WTC11 (cell line): ENCODE results near the gene NCBP3. TPM values are rescaled to one million over a fixed set of nuclear protein-coding genes. Genes with fewer than 3 reads are reported as not detected.
A peak's percentile ranks its signal among the peaks of the same experiment; 100 is the strongest.

Experiments
- ATAC-seq: fragments of 200-7000 bp; cut with Tn5 transposase; 2 replicates; pipeline ENCODE4 v1.10.0; 2021; ENCODE audit warnings: mild to moderate bottlenecking, moderate library complexity
- CTCF ChIA-PET: fragments of 300-600 bp; sonication (Branson Sonifier 250); formaldehyde crosslinking; loops from one replicate; lab custom pipeline; 2021; ENCODE audit warnings: antibody characterized with exemption; lab: Charles Lee
- POLR2A ChIA-PET: fragments of 350-600 bp; sonication (Branson Sonifier 250); formaldehyde crosslinking; loops from one replicate; lab custom pipeline; 2021; ENCODE audit warnings: antibody characterized with exemption; lab: Charles Lee
- DNase-seq: peaks from one replicate; pipeline ENCODE4 v3.0.0; 2021; ENCODE audit warnings: low spot score
- H3K27ac Mint-ChIP-seq: 2 replicates; pipeline ENCODE4 v1.8.0; 2021; ENCODE audit warnings: mixed read lengths
- H3K27me3 Mint-ChIP-seq: 2 replicates; pipeline ENCODE4 v1.8.0; 2021; ENCODE audit warnings: low read depth, mild to moderate bottlenecking, moderate library complexity, mixed read lengths
- H3K36me3 Mint-ChIP-seq: 2 replicates; pipeline ENCODE4 v1.8.0; 2021; ENCODE audit warnings: mixed read lengths
- H3K4me1 Mint-ChIP-seq: 2 replicates; pipeline ENCODE4 v1.8.0; 2022; ENCODE audit warnings: mixed read lengths
- H3K4me3 Mint-ChIP-seq: 2 replicates; pipeline ENCODE4 v1.8.0; 2021; ENCODE audit warnings: mild to moderate bottlenecking, moderate library complexity, mixed read lengths
- H3K9me3 Mint-ChIP-seq: 2 replicates; pipeline ENCODE4 v1.8.0; 2021; ENCODE audit warnings: mixed read lengths
- CREB1 ChIP-seq: sonication (generic); formaldehyde crosslinking; IDR thresholded peaks from 2 replicates; pipeline ENCODE4 v1.8.0; 2023; ENCODE audit warnings: mild to moderate bottlenecking, missing genetic modification reagents
- ETV6 ChIP-seq: sonication (generic); formaldehyde crosslinking; IDR thresholded peaks from 2 replicates; pipeline ENCODE4 v1.8.1; 2022; ENCODE audit warnings: mild to moderate bottlenecking, missing genetic modification reagents
- FOXJ3 ChIP-seq: sonication (generic); formaldehyde crosslinking; IDR thresholded peaks from 2 replicates; pipeline ENCODE4 v1.9.0; 2021; ENCODE audit warnings: missing genetic modification reagents, mild to moderate bottlenecking, borderline replicate concordance
- NFYB ChIP-seq: sonication (generic); formaldehyde crosslinking; conservative IDR thresholded peaks from 2 replicates; pipeline ENCODE4 v1.8.0; 2022; ENCODE audit warnings: low read depth, missing genetic modification reagents
- SOX15 ChIP-seq: fragments of 250-450 bp; sonication (Bioruptor Pico); IDR thresholded peaks from 2 replicates; pipeline ENCODE4 v1.9.0; 2021; ENCODE audit warnings: mild to moderate bottlenecking
- ZBTB21 ChIP-seq: sonication (generic); formaldehyde crosslinking; IDR thresholded peaks from 2 replicates; pipeline ENCODE4 v1.8.1; 2023; ENCODE audit warnings: mild to moderate bottlenecking, missing genetic modification reagents, borderline replicate concordance
- ZNF138 ChIP-seq: sonication (generic); formaldehyde crosslinking; conservative IDR thresholded peaks from 2 replicates; pipeline ENCODE4 v1.8.1; 2022; ENCODE audit warnings: mild to moderate bottlenecking, moderate library complexity, missing genetic modification reagents
- ZNF232 ChIP-seq: sonication (generic); formaldehyde crosslinking; IDR thresholded peaks from 2 replicates; pipeline ENCODE4 v1.8.0; 2022; ENCODE audit warnings: mild to moderate bottlenecking, missing genetic modification reagents
- ZNF317 ChIP-seq: sonication (generic); formaldehyde crosslinking; IDR thresholded peaks from 2 replicates; pipeline ENCODE4 v1.8.1; 2023; ENCODE audit warnings: low read depth, mild to moderate bottlenecking, moderate library complexity, missing genetic modification reagents, borderline replicate concordance
- total RNA-seq: library from RNA; stranded (reverse); gene quantifications from 3 replicates; pipeline ENCODE4 v1.2.3, GENCODE V29; 2021
- TF ChIP-seq, protein P1 (sequence below): sonication (generic); formaldehyde crosslinking; IDR thresholded peaks from 2 replicates; pipeline ENCODE4 v1.8.0; 2023; ENCODE audit warnings: missing genetic modification reagents, mild to moderate bottlenecking, borderline replicate concordance
- TF ChIP-seq, protein P2 (sequence below): fragments of 250-450 bp; sonication (Bioruptor Pico); IDR thresholded peaks from 2 replicates; pipeline ENCODE4 v2.1.2; 2022; ENCODE audit warnings: mild to moderate bottlenecking, moderate library complexity
- TF ChIP-seq, protein P3 (sequence below): sonication (generic); formaldehyde crosslinking; IDR thresholded peaks from 2 replicates; pipeline ENCODE4 v1.8.1; 2023; ENCODE audit warnings: mild to moderate bottlenecking, moderate library complexity, missing genetic modification reagents
- TF ChIP-seq, protein P4 (sequence below): fragments of 250-450 bp; sonication (Bioruptor Pico); conservative IDR thresholded peaks from 2 replicates; pipeline ENCODE4 v1.9.0; 2021; ENCODE audit warnings: mild to moderate bottlenecking
- TF ChIP-seq, protein P5 (sequence below): fragments of 250-450 bp; sonication (Bioruptor Pico); IDR thresholded peaks from 2 replicates; pipeline ENCODE4 v1.9.0; 2021; ENCODE audit warnings: moderate library complexity, mild to moderate bottlenecking, inconsistent platforms, borderline replicate concordance
- TF ChIP-seq, protein P6 (sequence below): sonication (generic); formaldehyde crosslinking; IDR thresholded peaks from 2 replicates; pipeline ENCODE4 v1.8.1; 2022; ENCODE audit warnings: mild to moderate bottlenecking, moderate library complexity, missing genetic modification reagents
- TF ChIP-seq, protein P7 (sequence below): sonication (generic); formaldehyde crosslinking; IDR thresholded peaks from 2 replicates; pipeline ENCODE4 v1.8.0; 2022; ENCODE audit warnings: missing genetic modification reagents
- TF ChIP-seq, protein P8 (sequence below): sonication (generic); formaldehyde crosslinking; IDR thresholded peaks from 2 replicates; pipeline ENCODE4 v1.8.1; 2023; ENCODE audit warnings: mild to moderate bottlenecking, missing genetic modification reagents

Gene NCBP3
- total RNA-seq, 1 experiment from 2014 or later: 48.7 TPM

DNA sequence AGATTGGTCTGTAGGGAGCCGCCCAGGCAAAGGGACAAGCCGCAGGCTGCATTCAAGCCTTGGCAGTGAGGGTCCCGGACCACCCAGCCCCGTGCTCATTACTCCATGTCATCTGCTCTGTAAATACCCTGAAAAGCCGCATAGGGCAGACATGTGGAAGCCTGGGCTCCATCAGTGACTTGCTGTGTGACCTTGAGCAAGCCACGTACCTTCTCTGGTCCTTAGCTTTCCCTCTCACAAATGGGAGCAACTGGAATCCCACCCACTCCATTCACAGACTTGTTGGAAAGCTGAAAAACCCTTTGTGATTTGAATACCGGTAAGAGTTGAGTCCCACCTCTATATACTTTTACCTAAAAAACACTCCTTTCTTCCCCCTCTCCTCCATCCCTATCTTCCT is 34.9 kb upstream of the NCBP3 start (continued):
- TF ChIP-seq, protein P1, sequence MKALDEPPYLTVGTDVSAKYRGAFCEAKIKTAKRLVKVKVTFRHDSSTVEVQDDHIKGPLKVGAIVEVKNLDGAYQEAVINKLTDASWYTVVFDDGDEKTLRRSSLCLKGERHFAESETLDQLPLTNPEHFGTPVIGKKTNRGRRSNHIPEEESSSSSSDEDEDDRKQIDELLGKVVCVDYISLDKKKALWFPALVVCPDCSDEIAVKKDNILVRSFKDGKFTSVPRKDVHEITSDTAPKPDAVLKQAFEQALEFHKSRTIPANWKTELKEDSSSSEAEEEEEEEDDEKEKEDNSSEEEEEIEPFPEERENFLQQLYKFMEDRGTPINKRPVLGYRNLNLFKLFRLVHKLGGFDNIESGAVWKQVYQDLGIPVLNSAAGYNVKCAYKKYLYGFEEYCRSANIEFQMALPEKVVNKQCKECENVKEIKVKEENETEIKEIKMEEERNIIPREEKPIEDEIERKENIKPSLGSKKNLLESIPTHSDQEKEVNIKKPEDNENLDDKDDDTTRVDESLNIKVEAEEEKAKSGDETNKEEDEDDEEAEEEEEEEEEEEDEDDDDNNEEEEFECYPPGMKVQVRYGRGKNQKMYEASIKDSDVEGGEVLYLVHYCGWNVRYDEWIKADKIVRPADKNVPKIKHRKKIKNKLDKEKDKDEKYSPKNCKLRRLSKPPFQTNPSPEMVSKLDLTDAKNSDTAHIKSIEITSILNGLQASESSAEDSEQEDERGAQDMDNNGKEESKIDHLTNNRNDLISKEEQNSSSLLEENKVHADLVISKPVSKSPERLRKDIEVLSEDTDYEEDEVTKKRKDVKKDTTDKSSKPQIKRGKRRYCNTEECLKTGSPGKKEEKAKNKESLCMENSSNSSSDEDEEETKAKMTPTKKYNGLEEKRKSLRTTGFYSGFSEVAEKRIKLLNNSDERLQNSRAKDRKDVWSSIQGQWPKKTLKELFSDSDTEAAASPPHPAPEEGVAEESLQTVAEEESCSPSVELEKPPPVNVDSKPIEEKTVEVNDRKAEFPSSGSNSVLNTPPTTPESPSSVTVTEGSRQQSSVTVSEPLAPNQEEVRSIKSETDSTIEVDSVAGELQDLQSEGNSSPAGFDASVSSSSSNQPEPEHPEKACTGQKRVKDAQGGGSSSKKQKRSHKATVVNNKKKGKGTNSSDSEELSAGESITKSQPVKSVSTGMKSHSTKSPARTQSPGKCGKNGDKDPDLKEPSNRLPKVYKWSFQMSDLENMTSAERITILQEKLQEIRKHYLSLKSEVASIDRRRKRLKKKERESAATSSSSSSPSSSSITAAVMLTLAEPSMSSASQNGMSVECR (CRISPR knock-in tag): no peak
- TF ChIP-seq ETV6 (CRISPR knock-in tag) (no peak), ZNF317 (no peak), ZNF232 (CRISPR knock-in tag) (no peak), CREB1 (CRISPR knock-in tag) (no peak), NFYB (CRISPR knock-in tag) (no peak), ZNF138 (CRISPR knock-in tag) (no peak)
- TF ChIP-seq, protein P2, sequence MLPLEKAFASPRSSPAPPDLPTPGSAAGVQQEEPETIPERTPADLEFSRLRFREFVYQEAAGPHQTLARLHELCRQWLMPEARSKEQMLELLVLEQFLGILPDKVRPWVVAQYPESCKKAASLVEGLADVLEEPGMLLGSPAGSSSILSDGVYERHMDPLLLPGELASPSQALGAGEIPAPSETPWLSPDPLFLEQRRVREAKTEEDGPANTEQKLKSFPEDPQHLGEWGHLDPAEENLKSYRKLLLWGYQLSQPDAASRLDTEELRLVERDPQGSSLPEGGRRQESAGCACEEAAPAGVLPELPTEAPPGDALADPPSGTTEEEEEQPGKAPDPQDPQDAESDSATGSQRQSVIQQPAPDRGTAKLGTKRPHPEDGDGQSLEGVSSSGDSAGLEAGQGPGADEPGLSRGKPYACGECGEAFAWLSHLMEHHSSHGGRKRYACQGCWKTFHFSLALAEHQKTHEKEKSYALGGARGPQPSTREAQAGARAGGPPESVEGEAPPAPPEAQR: no peak
- TF ChIP-seq, protein P3, sequence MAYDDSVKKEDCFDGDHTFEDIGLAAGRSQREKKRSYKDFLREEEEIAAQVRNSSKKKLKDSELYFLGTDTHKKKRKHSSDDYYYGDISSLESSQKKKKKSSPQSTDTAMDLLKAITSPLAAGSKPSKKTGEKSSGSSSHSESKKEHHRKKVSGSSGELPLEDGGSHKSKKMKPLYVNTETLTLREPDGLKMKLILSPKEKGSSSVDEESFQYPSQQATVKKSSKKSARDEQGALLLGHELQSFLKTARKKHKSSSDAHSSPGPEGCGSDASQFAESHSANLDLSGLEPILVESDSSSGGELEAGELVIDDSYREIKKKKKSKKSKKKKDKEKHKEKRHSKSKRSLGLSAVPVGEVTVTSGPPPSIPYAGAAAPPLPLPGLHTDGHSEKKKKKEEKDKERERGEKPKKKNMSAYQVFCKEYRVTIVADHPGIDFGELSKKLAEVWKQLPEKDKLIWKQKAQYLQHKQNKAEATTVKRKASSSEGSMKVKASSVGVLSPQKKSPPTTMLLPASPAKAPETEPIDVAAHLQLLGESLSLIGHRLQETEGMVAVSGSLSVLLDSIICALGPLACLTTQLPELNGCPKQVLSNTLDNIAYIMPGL (CRISPR knock-in tag): no peak
- TF ChIP-seq, protein P4, sequence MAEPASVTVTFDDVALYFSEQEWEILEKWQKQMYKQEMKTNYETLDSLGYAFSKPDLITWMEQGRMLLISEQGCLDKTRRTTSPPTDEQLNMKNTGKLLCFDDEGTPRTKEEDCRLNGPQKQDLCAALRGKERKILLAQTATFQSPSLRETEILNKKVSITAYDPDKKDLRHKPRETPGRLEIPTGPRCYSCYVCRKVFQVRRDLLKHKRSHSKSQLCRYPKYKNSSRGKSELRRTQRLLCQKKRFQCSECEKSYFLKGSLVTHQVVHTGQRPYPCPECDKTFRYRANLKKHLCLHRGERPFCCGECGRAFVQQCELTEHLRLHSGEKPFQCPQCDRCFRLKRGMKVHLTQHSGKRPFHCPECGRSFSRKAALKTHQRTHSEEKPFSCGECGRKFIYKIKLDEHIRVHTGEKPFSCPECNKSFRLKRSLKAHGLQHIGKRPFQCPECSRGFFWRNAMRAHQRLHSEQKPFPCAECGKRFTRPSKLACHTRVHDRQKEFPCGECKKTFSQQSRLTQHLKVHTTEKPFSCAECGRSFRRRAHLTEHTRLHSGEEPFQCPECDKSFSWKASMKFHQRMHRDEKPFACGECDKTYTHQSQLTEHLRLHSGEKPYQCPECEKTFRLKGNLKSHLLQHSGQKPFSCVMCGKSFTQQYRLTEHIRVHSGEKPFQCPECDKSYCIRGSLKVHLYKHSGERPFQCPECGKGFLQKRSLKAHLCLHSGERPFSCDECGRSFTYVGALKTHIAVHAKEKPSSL (CRISPR knock-in tag): no peak

DNA sequence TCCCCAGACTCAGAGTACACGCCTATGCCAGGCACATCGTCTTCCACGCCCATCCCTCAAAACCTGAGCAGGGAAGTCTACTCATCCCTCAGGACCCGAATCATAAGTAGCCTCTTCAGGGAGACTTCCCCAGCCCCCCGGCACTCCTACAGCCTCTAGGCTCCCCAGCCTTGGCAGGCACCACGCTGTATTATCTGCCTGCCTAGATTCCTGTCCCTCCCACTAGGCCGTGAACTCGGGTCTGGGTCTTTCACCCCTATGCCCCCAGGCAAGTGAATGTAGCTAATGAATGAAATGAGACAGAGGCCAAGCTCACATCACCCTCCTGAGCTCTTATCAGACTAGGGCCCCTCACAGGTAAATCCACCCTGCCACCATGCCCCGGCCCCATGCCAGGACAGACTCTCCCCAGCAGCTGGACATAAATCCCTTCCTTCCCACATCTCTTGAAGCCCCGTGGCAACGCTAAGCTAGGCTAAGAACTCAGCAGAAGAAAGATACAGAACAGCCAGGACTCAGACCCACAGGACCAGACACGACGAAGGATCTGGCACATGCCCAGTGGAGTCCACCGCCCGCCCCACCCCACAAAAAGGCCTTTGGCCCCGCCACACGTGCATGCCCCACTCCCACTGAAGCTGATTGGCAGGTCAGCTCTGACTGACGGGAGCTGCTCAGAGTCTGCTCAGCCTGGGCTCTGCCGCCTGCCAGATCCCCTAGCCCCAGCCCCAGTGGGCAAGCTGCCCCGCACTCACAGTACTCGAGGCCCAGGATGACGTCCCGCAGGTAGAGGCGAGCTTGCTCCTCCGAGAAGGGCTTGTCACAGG is 33.8 kb upstream of the NCBP3 start:
- Mint-ChIP-seq H3K9me3 (no peaks in the 10 kb centered on the region), H3K27ac (peak overlapping the region; percentile 25; the same call in 1 of the 2 replicates), H3K4me3 (no peak overlapping the region), H3K27me3 (no peaks in the 10 kb centered on the region; the same call in 1 of the 2 replicates), H3K36me3 (peaks cover 16% of the 10 kb centered on the region), H3K4me1 (no peaks in the 10 kb centered on the region)
- ATAC-seq (peak; percentile 52), DNase-seq (no peak)
- POLR2A ChIA-PET: interaction anchor here (0.5 kb wide), 1 partner anchor 98 kb away, joined by 7 read pairs; no protein-coding TSS in a partner anchor
- CTCF ChIA-PET: interaction anchor here (1.3 to 1.4 kb wide), 2 partner anchors 33 to 34 kb away, joined by 6 to 7 read pairs; no protein-coding TSS in a partner anchor
- TF ChIP-seq, protein P5, sequence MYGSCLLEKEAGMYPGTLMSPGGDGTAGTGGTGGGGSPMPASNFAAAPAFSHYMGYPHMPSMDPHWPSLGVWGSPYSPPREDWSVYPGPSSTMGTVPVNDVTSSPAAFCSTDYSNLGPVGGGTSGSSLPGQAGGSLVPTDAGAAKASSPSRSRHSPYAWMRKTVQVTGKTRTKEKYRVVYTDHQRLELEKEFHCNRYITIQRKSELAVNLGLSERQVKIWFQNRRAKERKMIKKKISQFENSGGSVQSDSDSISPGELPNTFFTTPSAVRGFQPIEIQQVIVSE (CRISPR knock-in tag): no peak
- TF ChIP-seq, protein P6, sequence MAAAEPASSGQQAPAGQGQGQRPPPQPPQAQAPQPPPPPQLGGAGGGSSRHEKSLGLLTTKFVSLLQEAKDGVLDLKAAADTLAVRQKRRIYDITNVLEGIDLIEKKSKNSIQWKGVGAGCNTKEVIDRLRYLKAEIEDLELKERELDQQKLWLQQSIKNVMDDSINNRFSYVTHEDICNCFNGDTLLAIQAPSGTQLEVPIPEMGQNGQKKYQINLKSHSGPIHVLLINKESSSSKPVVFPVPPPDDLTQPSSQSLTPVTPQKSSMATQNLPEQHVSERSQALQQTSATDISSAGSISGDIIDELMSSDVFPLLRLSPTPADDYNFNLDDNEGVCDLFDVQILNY (CRISPR knock-in tag): no peak
- TF ChIP-seq ZNF317 (no peak), SOX15 (CRISPR knock-in tag) (no peak), ZBTB21 (CRISPR knock-in tag) (no peak), FOXJ3 (CRISPR knock-in tag) (no peak)
- TF ChIP-seq, protein P7, sequence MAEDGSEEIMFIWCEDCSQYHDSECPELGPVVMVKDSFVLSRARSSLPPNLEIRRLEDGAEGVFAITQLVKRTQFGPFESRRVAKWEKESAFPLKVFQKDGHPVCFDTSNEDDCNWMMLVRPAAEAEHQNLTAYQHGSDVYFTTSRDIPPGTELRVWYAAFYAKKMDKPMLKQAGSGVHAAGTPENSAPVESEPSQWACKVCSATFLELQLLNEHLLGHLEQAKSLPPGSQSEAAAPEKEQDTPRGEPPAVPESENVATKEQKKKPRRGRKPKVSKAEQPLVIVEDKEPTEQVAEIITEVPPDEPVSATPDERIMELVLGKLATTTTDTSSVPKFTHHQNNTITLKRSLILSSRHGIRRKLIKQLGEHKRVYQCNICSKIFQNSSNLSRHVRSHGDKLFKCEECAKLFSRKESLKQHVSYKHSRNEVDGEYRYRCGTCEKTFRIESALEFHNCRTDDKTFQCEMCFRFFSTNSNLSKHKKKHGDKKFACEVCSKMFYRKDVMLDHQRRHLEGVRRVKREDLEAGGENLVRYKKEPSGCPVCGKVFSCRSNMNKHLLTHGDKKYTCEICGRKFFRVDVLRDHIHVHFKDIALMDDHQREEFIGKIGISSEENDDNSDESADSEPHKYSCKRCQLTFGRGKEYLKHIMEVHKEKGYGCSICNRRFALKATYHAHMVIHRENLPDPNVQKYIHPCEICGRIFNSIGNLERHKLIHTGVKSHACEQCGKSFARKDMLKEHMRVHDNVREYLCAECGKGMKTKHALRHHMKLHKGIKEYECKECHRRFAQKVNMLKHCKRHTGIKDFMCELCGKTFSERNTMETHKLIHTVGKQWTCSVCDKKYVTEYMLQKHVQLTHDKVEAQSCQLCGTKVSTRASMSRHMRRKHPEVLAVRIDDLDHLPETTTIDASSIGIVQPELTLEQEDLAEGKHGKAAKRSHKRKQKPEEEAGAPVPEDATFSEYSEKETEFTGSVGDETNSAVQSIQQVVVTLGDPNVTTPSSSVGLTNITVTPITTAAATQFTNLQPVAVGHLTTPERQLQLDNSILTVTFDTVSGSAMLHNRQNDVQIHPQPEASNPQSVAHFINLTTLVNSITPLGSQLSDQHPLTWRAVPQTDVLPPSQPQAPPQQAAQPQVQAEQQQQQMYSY (CRISPR knock-in tag): no peak
- TF ChIP-seq, protein P8, sequence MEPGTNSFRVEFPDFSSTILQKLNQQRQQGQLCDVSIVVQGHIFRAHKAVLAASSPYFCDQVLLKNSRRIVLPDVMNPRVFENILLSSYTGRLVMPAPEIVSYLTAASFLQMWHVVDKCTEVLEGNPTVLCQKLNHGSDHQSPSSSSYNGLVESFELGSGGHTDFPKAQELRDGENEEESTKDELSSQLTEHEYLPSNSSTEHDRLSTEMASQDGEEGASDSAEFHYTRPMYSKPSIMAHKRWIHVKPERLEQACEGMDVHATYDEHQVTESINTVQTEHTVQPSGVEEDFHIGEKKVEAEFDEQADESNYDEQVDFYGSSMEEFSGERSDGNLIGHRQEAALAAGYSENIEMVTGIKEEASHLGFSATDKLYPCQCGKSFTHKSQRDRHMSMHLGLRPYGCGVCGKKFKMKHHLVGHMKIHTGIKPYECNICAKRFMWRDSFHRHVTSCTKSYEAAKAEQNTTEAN (CRISPR knock-in tag): no peak
